Caco-2 (cell line): Measurements from ENCODE around the gene EDC4. TPM values are rescaled to one million over a fixed set of nuclear protein-coding genes. Genes with fewer than 3 reads are reported as not detected.

Experiments used
- BruUV-seq: library from RNA; stranded (reverse); fragments of 400-500 nt; replicated peaks from 2 replicates; lab custom pipeline; 2021; lab: Mats Ljungman, UMichigan
- CTCF ChIA-PET: fragments of 300-600 bp; sonication (Branson Sonifier 250); formaldehyde crosslinking; loops from one replicate; lab custom pipeline; 2022; ENCODE audit warnings: antibody characterized with exemption; lab: Charles Lee
- POLR2A ChIA-PET: fragments of 300-600 bp; sonication (Branson Sonifier 250); formaldehyde crosslinking; loops from one replicate; lab custom pipeline; 2022; ENCODE audit warnings: antibody characterized with exemption; lab: Charles Lee
- DNase-seq, 2 experiments: peaks; one replicate each; pipeline versions ENCODE4 v3.0.0 to v3.0.0-alpha.2; 2020 to 2022
- H3K27me3 ChIP-seq: replicated peaks from 2 replicates; pipeline ENCODE4 v1.6.0; 2011; ENCODE audit warnings: low read length; ENCODE audit not compliant: control insufficient read depth, insufficient read depth
- H3K36me3 ChIP-seq: 2 replicates; pipeline ENCODE4 v1.5.1; 2011; ENCODE audit warnings: low read length; ENCODE audit not compliant: control insufficient read depth, insufficient read depth
- H3K4me1 ChIP-seq: fragments of 250-450 bp; sonication (Bioruptor Pico); 2 replicates; pipeline ENCODE4 v1.5.1; 2020; ENCODE audit warnings: mild to moderate bottlenecking
- H3K4me3 ChIP-seq: 2 replicates; pipeline ENCODE4 v1.5.1; 2011; ENCODE audit warnings: low read depth, mild to moderate bottlenecking, control low read depth, low read length
- H3K9me3 ChIP-seq: fragments of 250-450 bp; sonication (Bioruptor Pico); 2 replicates; pipeline ENCODE4 v1.5.1; 2020; ENCODE audit warnings: mild to moderate bottlenecking, moderate library complexity
- H3K27ac Mint-ChIP-seq: one replicate; pipeline ENCODE4 v1.8.0; 2022; ENCODE audit warnings: mixed read lengths; ENCODE audit not compliant: unreplicated experiment
- H3K27me3 Mint-ChIP-seq: one replicate; pipeline ENCODE4 v1.8.0; 2022; ENCODE audit warnings: mixed read lengths; ENCODE audit not compliant: insufficient read depth, unreplicated experiment
- H3K36me3 Mint-ChIP-seq: one replicate; pipeline ENCODE4 v1.8.0; 2022; ENCODE audit warnings: mild to moderate bottlenecking, mixed read lengths; ENCODE audit not compliant: insufficient read depth, unreplicated experiment
- H3K4me1 Mint-ChIP-seq: one replicate; pipeline ENCODE4 v1.8.0; 2022; ENCODE audit warnings: low read depth, mixed read lengths; ENCODE audit not compliant: unreplicated experiment
- H3K4me3 Mint-ChIP-seq: one replicate; pipeline ENCODE4 v1.8.0; 2022; ENCODE audit warnings: mild to moderate bottlenecking, moderate library complexity, mixed read lengths; ENCODE audit not compliant: unreplicated experiment
- H3K9me3 Mint-ChIP-seq: one replicate; pipeline ENCODE4 v1.8.0; 2022; ENCODE audit warnings: mixed read lengths; ENCODE audit not compliant: unreplicated experiment
- CTCF ChIP-seq, 2 experiments: fragments of 200-600 bp in 1 of 2; IDR thresholded peaks; 1 replicate in 1 of 2; 2 replicates in 1 of 2; pipeline versions ENCODE4 v1.5.1 to v1.8.0; 2011 to 2022; ENCODE audit warnings: antibody characterized with exemption in 1 of 2, control low read depth in 1 of 2, inconsistent platforms in 1 of 2, low read depth in 1 of 2, low read length in 1 of 2, mild to moderate bottlenecking in 1 of 2, moderate library complexity in 1 of 2; ENCODE audit not compliant: insufficient read depth in 1 of 2, severe bottlenecking in 1 of 2, unreplicated experiment in 1 of 2
- intact Hi-C: fragments of 100-400 bp; cut with micrococcal nuclease; formaldehyde crosslinking; loops from one replicate; pipeline ENCODE4 v1.10.0; 2022; ENCODE audit not compliant: unreplicated experiment
- total RNA-seq: library from RNA; stranded (reverse); gene quantifications from 2 replicates; pipeline ENCODE4 v1.2.3, GENCODE V29; 2022

The EDC4 gene
- total RNA-seq, 1 experiment from 2014 or later, result 139 TPM

DNA sequence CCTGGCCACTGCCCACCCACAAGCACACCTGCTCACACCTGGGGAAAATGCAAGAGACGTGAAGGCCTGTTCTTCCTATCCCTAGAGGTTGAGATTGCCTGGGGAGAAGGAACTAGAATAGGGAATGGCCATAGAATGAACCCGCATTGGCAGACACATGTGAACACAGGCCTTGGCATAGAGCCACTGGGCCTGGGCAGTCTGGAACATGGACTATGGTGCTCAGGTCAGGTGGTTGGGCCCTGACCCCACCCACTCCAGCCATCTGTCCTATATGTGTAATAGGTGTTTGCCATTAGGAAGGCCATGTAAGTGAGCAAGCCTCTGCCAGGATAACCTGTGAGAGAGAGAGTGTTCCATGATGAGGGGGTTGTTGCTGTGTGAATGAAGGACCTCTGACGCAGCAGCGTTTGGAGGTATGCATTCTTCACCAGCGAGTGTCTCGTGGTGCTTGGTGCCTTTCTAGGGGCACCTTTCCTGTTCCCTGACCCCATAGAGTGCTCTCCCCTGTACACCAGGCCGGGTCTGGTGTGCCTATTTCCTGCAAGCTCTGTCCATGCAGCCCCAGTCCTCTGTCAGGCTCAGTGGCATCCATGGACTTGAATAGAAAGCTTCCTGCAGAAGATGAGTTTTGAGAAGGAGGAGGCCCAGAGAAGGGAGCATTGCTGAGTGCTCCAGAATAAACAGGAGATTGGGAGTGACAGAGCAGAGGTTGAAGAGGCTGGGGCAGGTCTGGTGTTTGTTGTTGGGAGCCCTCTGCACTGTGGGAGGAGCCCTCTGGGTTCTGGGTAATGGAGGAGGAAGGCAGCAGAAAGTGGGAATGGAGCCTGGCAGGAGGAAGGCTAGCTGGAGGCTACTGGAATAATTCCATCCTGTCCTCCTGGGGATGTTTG lies 43.2 kb downstream of the EDC4 start:
- POLR2A ChIA-PET, result no interaction called here
- H3K9me3 ChIP-seq, result no peaks in the 10 kb centered on the region
- peaks cover 4% of the 10 kb centered on the region for H3K36me3 ChIP-seq
- CTCF ChIA-PET, result interaction anchor here (0.6 kb wide), 1 partner anchor 227 kb away, joined by 3 read pairs; no protein-coding TSS in a partner anchor
- BruUV-seq, result no TSS peak
- no peak for TF ChIP-seq CTCF (IDR thresholded peaks at IDR 0.05; ENCODE audit: insufficient read depth in 1 of 2, low read depth in 1 of 2, low read length in 1 of 2, severe bottlenecking in 1 of 2, unreplicated experiment in 1 of 2)
- no peaks in the 10 kb centered on the region for H3K9me3 Mint-ChIP-seq
- H3K36me3 Mint-ChIP-seq, result no peaks in the 10 kb centered on the region
- no peak overlapping the region for H3K4me3 ChIP-seq
- no peak for DNase-seq
- no peaks in the 10 kb centered on the region for H3K4me1 ChIP-seq
- intact Hi-C loops, result no loop called here
- H3K27ac Mint-ChIP-seq, result no peak overlapping the region
- H3K27me3 Mint-ChIP-seq, result no peaks in the 10 kb centered on the region
- no peaks in the 10 kb centered on the region for H3K27me3 ChIP-seq
- H3K4me3 Mint-ChIP-seq, result no peak overlapping the region
- H3K4me1 Mint-ChIP-seq, result peaks cover 7% of the 10 kb centered on the region

DNA sequence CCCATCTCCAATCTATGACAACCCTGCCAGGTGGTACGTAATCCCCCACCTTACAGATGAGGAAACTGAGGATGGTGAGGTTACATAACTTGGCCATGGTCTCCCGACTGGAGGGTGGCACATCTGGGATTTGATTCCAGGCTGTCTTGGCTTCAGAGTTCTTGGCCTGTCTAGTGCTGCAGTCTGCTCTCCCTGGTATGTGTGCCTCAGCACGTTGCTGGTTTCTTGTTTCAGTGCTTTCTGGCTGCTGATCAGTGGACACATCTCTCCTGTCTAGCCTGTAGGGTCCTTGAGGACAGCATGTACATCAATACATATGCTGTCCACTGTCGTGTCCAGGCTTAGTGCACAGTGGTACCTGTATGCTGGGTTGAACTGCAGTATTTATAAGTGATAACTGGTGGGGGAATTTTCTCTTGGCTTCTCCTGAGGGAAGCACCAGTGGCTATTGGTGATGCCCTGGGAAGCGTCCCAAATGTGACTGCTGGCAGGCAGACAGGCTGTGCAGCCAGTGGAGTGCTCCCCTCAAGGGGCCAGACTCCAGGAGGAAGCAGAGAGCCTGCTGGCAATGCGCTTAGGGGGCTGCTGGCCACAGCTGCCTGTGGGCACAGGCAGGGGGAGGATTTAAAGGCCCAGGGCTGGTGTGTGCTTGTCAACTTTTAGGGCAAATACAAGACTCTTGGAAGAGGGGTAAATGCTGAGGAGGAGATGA lies 44.4 kb downstream of the EDC4 start:
- Histone ChIP-seq H3K36me3 (peaks cover 4% of the 10 kb centered on the region), H3K4me3 (no peak overlapping the region), H3K9me3 (no peaks in the 10 kb centered on the region), H3K27me3 (no peaks in the 10 kb centered on the region), H3K4me1 (no peaks in the 10 kb centered on the region)
- no TSS peak for BruUV-seq
- H3K9me3 Mint-ChIP-seq, result no peaks in the 10 kb centered on the region
- H3K27ac Mint-ChIP-seq, result no peak overlapping the region
- no peaks in the 10 kb centered on the region for H3K27me3 Mint-ChIP-seq
- H3K36me3 Mint-ChIP-seq, result no peaks in the 10 kb centered on the region
- no peak for TF ChIP-seq CTCF (IDR thresholded peaks at IDR 0.05; ENCODE audit: insufficient read depth in 1 of 2, low read depth in 1 of 2, low read length in 1 of 2, severe bottlenecking in 1 of 2, unreplicated experiment in 1 of 2)
- CTCF ChIA-PET, result interaction anchor here (0.5 to 0.8 kb wide), 2 partner anchors 18 to 411 kb away, joined by 3 read pairs; no protein-coding TSS in a partner anchor
- no peak for DNase-seq
- intact Hi-C loops, result no loop called here
- H3K4me1 Mint-ChIP-seq, result peaks cover 7% of the 10 kb centered on the region
- POLR2A ChIA-PET, result interaction anchor here (0.5 kb wide), 1 partner anchor 101 kb away, joined by 6 read pairs; no protein-coding TSS in a partner anchor
- no peak overlapping the region for H3K4me3 Mint-ChIP-seq

GRCh38 chr16:67917852-67918236 lies 45.0 kb downstream of the EDC4 start:
- POLR2A ChIA-PET, result interaction anchor here (0.5 kb wide), 1 partner anchor 101 kb away, joined by 6 read pairs; no protein-coding TSS in a partner anchor
- no TSS peak for BruUV-seq
- H3K27ac Mint-ChIP-seq, result no peak overlapping the region

More at GRCh38 chr16:67917852-67918236, 45.0 kb downstream of the EDC4 start:
- no peak for TF ChIP-seq CTCF (IDR thresholded peaks at IDR 0.05; ENCODE audit: insufficient read depth in 1 of 2, low read depth in 1 of 2, low read length in 1 of 2, severe bottlenecking in 1 of 2, unreplicated experiment in 1 of 2)
- intact Hi-C loops, result no loop called here
- Mint-ChIP-seq H3K27me3 (no peaks in the 10 kb centered on the region), H3K9me3 (no peaks in the 10 kb centered on the region), H3K36me3 (peaks cover 2% of the 10 kb centered on the region), H3K4me1 (peaks cover 7% of the 10 kb centered on the region), H3K4me3 (no peak overlapping the region)
- no peaks in the 10 kb centered on the region for H3K27me3 ChIP-seq
- no peak overlapping the region for H3K4me3 ChIP-seq
- H3K4me1 ChIP-seq, result no peaks in the 10 kb centered on the region
- H3K36me3 ChIP-seq, result peaks cover 4% of the 10 kb centered on the region
- no peak for DNase-seq
- no peaks in the 10 kb centered on the region for H3K9me3 ChIP-seq
- CTCF ChIA-PET, result interaction anchor here (0.7 to 0.8 kb wide), 2 partner anchors 18 to 33 kb away, joined by 3 read pairs; no protein-coding TSS in a partner anchor
